ENCODE measurements around the gene TBX4.
"Not testable (repeated sequence)": the region's sequence is repeated elsewhere in the genome, so short reads cannot be mapped to it uniquely, and the experiment has no call there.

TBX4 gene

GRCh38 chr17:61431594-61432311 lies 20.5 kb upstream of the TBX4 start:
- DNase-seq = no peak

GRCh38 chr17:61436273-61436672 lies 15.9 kb upstream of the TBX4 start:
- no peak for DNase-seq

GRCh38 chr17:61436995-61437704 lies 15.1 kb upstream of the TBX4 start:
- DNase-seq = no peak

GRCh38 chr17:61440697-61441096 lies 11.5 kb upstream of the TBX4 start:
- DNase-seq = no peak

GRCh38 chr17:61441507-61441906 lies 10.7 kb upstream of the TBX4 start:
- not testable (repeated sequence) for DNase-seq

GRCh38 chr17:61442136-61442775 lies 10.0 kb upstream of the TBX4 start:
- no peak for DNase-seq

GRCh38 chr17:61442878-61443474 lies 9.2 kb upstream of the TBX4 start:
- no peak for DNase-seq

- DNase-seq = no peak
These were observed 8.7 kb upstream of the TBX4 start for GRCh38 chr17:61443475-61443882.

- DNase-seq = no peak
These were observed 8.1 kb upstream of the TBX4 start for GRCh38 chr17:61444075-61444474.

- DNase-seq = no peak
These were observed 7.4 kb upstream of the TBX4 start for GRCh38 chr17:61444831-61445230.

- no peak for DNase-seq
These were observed 4.9 kb upstream of the TBX4 start for GRCh38 chr17:61447358-61447757.

- DNase-seq = no peak
These were observed 4.2 kb upstream of the TBX4 start for GRCh38 chr17:61448042-61448441.

- DNase-seq = not testable (repeated sequence)
These were observed 3.1 kb upstream of the TBX4 start for GRCh38 chr17:61449140-61449539.

GRCh38 chr17:61449707-61450640 lies 2.2 kb upstream of the TBX4 start:
- DNase-seq = no peak

- DNase-seq = no peak
These were observed 1.3 kb upstream of the TBX4 start for GRCh38 chr17:61450641-61451537.

- DNase-seq = no peak
These were observed 503 bp upstream of the TBX4 start for GRCh38 chr17:61451538-61452300.

GRCh38 chr17:61453566-61454380 lies 1.6 kb downstream of the TBX4 start:
- no peak for DNase-seq

- DNase-seq = no peak
These were observed 2.4 kb downstream of the TBX4 start for GRCh38 chr17:61454381-61455323.
